ENCODE measurements around the gene TBC1D22B.
A peak's percentile ranks its signal among the peaks of the same experiment; 100 is the strongest.
"Not testable (repeated sequence)": the region's sequence is repeated elsewhere in the genome, so short reads cannot be mapped to it uniquely, and the experiment has no call there.

Gene TBC1D22B

DNA sequence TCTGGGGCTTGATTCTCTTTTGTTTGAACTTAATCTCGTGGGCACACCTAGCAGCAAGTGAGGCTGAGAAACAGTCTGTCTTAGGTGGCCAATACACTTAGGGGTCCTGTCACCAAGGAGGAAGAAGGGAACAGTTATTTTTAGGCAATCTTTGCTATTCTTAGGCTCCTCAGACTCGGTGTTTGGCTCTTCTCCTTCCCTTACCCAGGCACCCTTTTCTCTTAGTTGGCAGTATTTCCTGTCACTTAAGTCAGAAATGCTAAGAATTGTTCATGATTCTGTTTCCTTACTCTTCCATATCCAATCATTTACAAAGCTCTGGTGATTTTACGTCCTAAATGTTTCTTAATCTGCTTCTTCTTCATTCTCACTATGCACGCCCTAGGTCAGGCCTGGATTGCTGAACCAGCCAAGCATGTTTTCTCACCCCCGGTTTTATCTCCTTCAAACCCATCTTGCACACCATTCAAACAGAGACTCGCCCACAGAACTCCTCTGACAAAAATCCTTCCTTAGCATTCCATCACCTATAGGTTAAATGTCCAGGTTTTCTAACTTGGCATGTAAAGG is 45.6 kb downstream of the TBC1D22B start:
- DNase-seq (ENCODE audit: low spot score) = no peak

- peak; percentile 75 for DNase-seq (ENCODE audit: low spot score)
Measured at GRCh38 chr6:37303891-37304503, 46.4 kb downstream of the TBC1D22B start.

- DNase-seq (ENCODE audit: low spot score) = no peak
Measured at GRCh38 chr6:37304766-37305165, 47.2 kb downstream of the TBC1D22B start.

- no peak for DNase-seq (ENCODE audit: low spot score)
Measured at GRCh38 chr6:37305841-37306425, 48.4 kb downstream of the TBC1D22B start.

GRCh38 chr6:37306624-37307222 is 49.2 kb downstream of the TBC1D22B start:
- DNase-seq (ENCODE audit: low spot score) = no peak

- not testable (repeated sequence) for DNase-seq (ENCODE audit: low spot score)
Measured at GRCh38 chr6:37307484-37307883, 49.9 kb downstream of the TBC1D22B start.

GRCh38 chr6:37308069-37308815 is 50.7 kb downstream of the TBC1D22B start:
- peak; percentile 34 for DNase-seq (ENCODE audit: low spot score)

- no peak for DNase-seq (ENCODE audit: low spot score)
Measured at GRCh38 chr6:37309046-37309445, 51.5 kb downstream of the TBC1D22B start.

DNA sequence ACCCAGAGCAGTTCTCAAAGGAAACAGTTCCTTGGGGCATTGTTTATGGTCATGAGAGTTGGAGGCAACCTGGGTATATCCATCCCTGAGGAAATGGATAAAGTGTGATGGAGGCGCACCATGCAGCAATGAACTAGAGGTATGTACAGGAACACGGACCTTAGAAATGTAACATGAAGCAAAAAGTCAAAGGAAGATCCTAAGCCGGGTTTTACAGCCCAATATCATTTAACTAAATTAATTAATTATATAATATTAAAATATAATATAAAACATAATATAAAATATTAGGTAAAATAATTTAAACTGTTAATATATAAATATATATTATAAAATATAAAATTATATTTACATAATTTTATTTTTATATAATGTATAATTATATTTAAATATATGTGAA is 52.1 kb downstream of the TBC1D22B start:
- no peak for DNase-seq (ENCODE audit: low spot score)

- no peak for DNase-seq (ENCODE audit: low spot score)
Measured at GRCh38 chr6:37310966-37311365, 53.4 kb downstream of the TBC1D22B start.

GRCh38 chr6:37311741-37312473 is 54.3 kb downstream of the TBC1D22B start:
- DNase-seq (ENCODE audit: low spot score) = no peak

DNA sequence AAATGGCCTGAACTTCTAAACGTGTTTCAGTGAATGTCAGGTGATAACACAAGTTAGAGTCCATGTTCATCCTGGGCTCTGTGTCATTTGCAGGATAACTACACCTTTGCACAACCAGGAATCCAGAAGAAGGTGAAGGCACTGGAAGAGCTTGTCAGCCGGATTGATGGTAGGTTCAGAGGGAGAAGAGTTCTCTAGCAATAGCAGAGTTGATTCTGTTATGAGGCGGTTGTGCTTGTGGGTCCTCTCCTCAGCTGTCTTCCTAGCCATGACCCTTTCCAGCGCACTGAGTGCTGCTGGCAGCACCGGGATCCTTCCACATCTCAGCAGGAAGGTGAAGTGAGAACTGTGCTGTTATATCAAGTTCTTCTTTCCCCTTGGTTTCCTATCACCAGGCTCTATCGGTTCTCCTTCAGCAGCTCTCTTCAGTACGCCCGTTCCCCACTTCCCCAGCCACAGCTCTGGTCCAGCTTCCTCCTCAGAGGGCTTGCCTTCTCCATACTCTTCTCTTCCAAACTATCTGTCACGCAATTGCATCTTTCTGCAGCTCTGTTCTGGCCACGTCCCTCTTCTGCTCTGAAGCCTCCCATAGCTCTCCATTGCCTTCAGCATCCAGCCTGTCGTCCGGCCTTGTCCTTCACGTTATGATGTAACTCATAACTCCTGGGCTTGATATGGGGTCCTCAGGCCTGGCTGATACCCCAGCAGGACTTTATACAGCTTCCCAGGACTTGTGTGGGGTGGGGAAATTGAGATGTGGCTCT is 56.3 kb downstream of the TBC1D22B start:
- DNase-seq (ENCODE audit: low spot score) = no peak

- DNase-seq (ENCODE audit: low spot score) = no peak
Measured at GRCh38 chr6:37314487-37315156, 57.0 kb downstream of the TBC1D22B start.

DNA sequence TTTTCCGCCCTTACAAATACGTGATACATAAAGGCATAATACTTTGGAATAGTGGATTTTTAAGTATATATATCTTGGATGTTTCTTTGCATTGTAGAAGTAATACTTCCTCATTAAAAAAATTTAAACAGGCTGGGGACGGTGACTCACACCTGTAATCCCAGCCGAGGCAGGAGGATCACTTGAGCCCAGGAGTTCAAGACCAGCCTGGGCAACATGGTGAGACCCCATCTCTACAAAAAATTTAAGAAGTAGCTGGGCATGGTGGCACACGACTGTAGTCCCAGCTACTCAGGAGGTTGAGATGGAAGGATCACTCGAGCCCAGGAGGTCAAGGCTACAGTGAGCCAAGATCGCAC is 57.6 kb downstream of the TBC1D22B start:
- no peak for DNase-seq (ENCODE audit: low spot score)

- no peak for DNase-seq (ENCODE audit: low spot score)
Measured at GRCh38 chr6:37316071-37316470, 58.5 kb downstream of the TBC1D22B start.

GRCh38 chr6:37317312-37318038 is 59.9 kb downstream of the TBC1D22B start:
- DNase-seq (ENCODE audit: low spot score) = no peak

GRCh38 chr6:37319156-37319555 is 61.6 kb downstream of the TBC1D22B start:
- DNase-seq (ENCODE audit: low spot score) = peak; percentile 22

DNA sequence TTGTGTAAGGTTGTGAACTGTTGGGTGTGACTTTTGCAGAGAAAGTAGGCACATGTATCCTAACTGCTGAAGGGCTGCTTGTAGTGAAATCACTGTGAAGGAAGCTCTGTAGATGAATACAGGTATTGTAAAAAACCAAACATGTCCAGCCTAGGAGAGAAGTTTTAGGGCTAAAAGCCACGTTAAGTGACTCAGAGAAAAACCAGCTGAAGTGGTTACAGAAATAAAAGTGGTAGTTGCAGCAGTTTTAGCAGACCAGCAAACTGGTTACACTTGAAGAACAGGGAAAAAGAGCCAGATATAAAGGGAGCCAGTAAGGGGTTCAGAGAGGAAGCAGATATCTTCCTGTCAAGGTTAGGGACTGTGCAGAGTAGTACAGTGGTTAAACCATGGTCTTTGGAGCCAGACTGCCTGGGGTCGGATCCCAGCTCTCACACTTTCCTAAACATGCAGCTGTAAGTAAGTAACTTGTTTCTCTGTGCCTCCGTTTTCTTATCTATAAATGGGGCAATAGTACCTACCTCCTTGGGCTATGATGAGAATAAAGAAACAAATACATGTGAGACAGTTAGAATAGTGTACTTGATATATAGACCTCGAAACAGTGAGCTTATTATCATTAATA is 62.4 kb downstream of the TBC1D22B start:
- peak; percentile 26 for DNase-seq (ENCODE audit: low spot score)

- no peak for DNase-seq (ENCODE audit: low spot score)
Measured at GRCh38 chr6:37320646-37321045, 63.1 kb downstream of the TBC1D22B start.

GRCh38 chr6:37321101-37321500 is 63.5 kb downstream of the TBC1D22B start:
- no peak for DNase-seq (ENCODE audit: low spot score)
